Retina (tissue), 1 donor: ENCODE measurements around the gene CDC42EP1.
"Not testable (repeated sequence)": the region's sequence is repeated elsewhere in the genome, so short reads cannot be mapped to it uniquely, and the experiment has no call there.

Source experiments
- DNase-seq: peaks from one replicate; pipeline ENCODE4 v3.0.0-alpha.2; 2016

Gene CDC42EP1

GRCh38 chr22:37534445-37534844 is 25.8 kb upstream of the CDC42EP1 start:
- no peak for DNase-seq

- no peak for DNase-seq
Observed at GRCh38 chr22:37535159-37535558, 25.1 kb upstream of the CDC42EP1 start.

GRCh38 chr22:37538590-37539357 is 21.5 kb upstream of the CDC42EP1 start:
- peak; percentile 86 for DNase-seq

GRCh38 chr22:37539790-37540189 is 20.5 kb upstream of the CDC42EP1 start:
- DNase-seq: not testable (repeated sequence)

- DNase-seq: not testable (repeated sequence)
Observed at GRCh38 chr22:37542416-37542815, 17.9 kb upstream of the CDC42EP1 start.

- DNase-seq: no peak
Observed at GRCh38 chr22:37542959-37543358, 17.3 kb upstream of the CDC42EP1 start.

GRCh38 chr22:37544955-37545702 is 15.2 kb upstream of the CDC42EP1 start:
- DNase-seq: no peak

- DNase-seq: peak; percentile 69
Observed at GRCh38 chr22:37545703-37546436, 14.4 kb upstream of the CDC42EP1 start.

GRCh38 chr22:37546437-37547250 is 13.6 kb upstream of the CDC42EP1 start:
- peak; percentile 15 for DNase-seq

GRCh38 chr22:37547251-37547741 is 13.0 kb upstream of the CDC42EP1 start:
- DNase-seq: no peak

- DNase-seq: peak; percentile 38
Observed at GRCh38 chr22:37549704-37550059, 10.6 kb upstream of the CDC42EP1 start.

GRCh38 chr22:37550921-37551320 is 9.4 kb upstream of the CDC42EP1 start:
- DNase-seq: not testable (repeated sequence)

GRCh38 chr22:37551981-37552380 is 8.3 kb upstream of the CDC42EP1 start:
- DNase-seq: no peak

GRCh38 chr22:37552524-37553163 is 7.6 kb upstream of the CDC42EP1 start:
- DNase-seq: peak; percentile 51

GRCh38 chr22:37553725-37554124 is 6.6 kb upstream of the CDC42EP1 start:
- no peak for DNase-seq

GRCh38 chr22:37555029-37555428 is 5.3 kb upstream of the CDC42EP1 start:
- DNase-seq: no peak

- peak; percentile 28 for DNase-seq
Observed at GRCh38 chr22:37556710-37557109, 3.6 kb upstream of the CDC42EP1 start.

- DNase-seq: no peak
Observed at GRCh38 chr22:37557321-37558001, 2.8 kb upstream of the CDC42EP1 start.

GRCh38 chr22:37558815-37559214 is 1.5 kb upstream of the CDC42EP1 start:
- peak; percentile 25 for DNase-seq

GRCh38 chr22:37559521-37559900 is 769 bp upstream of the CDC42EP1 start:
- no peak for DNase-seq

GRCh38 chr22:37560608-37561211 is 430 bp downstream of the CDC42EP1 start:
- peak; percentile 48 for DNase-seq
